GM12878 (cell line): Measurements from ENCODE around the gene ANTKMT. TPM values are rescaled to one million over a fixed set of nuclear protein-coding genes. Genes with fewer than 3 reads are reported as not detected.

ENCODE experiments used
- ATAC-seq: fragments of 200-7000 bp; cut with Tn5 transposase; 3 replicates; pipeline ENCODE4 v1.9.1; 2020; ENCODE audit warnings: mild to moderate bottlenecking, moderate library complexity
- BruUV-seq: library from RNA; stranded (reverse); fragments of 400-500 nt; replicated peaks from 2 replicates; lab custom pipeline; 2021; lab: Mats Ljungman, UMichigan
- CTCF ChIA-PET: fragments of 300-600 bp; sonication (Branson Sonifier 250); formaldehyde crosslinking; extraction: SDS; loops from one replicate; lab custom pipeline; 2021; ENCODE audit warnings: inconsistent platforms; lab: Yijun Ruan, JAX
- POLR2A ChIA-PET: fragments of 350-600 bp; formaldehyde crosslinking; extraction: SDS; loops from one replicate; lab custom pipeline; 2021; ENCODE audit warnings: inconsistent platforms; lab: Charles Lee
- RAD21 ChIA-PET: fragments of 300-600 bp; sonication (Branson Sonifier 250); formaldehyde crosslinking; loops from one replicate; lab custom pipeline; 2023; ENCODE audit warnings: antibody characterized with exemption; ENCODE audit not compliant: unreplicated experiment; lab: Charles Lee
- SMC1A ChIA-PET: fragments of 300-600 bp; sonication (Branson Sonifier 250); formaldehyde crosslinking; loops from one replicate; lab custom pipeline; 2023; ENCODE audit not compliant: unreplicated experiment, uncharacterized antibody; lab: Charles Lee
- DNase-seq: peaks from one replicate; pipeline ENCODE4 v3.0.0-alpha.2; 2011; ENCODE audit warnings: low read depth, low spot score
- FAIRE-seq: peaks from 3 replicates; lab custom pipeline; 2011; peaks lifted over from hg19 to GRCh38; lab: Jason Lieb, UNC
- H2AFZ ChIP-seq: 2 replicates; pipeline ENCODE4 v1.6.0; 2011; ENCODE audit warnings: low read depth, low read length, control low read depth; ENCODE audit not compliant: control insufficient read depth
- H3K27ac ChIP-seq: 2 replicates; pipeline ENCODE4 v1.5.1; 2011; ENCODE audit warnings: control low read depth; ENCODE audit not compliant: control insufficient read depth, insufficient read depth
- H3K27me3 ChIP-seq, 2 experiments: replicated peaks in 1 of 2; 2 replicates each; pipeline versions ENCODE4 v1.6.0 to v1.6.1; 2011; ENCODE audit warnings: low read length in 1 of 2; ENCODE audit not compliant: control insufficient read depth in 2 of 2, insufficient read depth in 2 of 2
- H3K36me3 ChIP-seq, 2 experiments: 2 replicates each; pipeline ENCODE4 v1.5.1; 2011; ENCODE audit warnings: low read length in 1 of 2; ENCODE audit not compliant: control insufficient read depth in 2 of 2, insufficient read depth in 2 of 2
- H3K4me1 ChIP-seq: 2 replicates; pipeline ENCODE4 v1.6.1; 2011; ENCODE audit warnings: mild to moderate bottlenecking, low read length, moderate library complexity, mixed read lengths; ENCODE audit not compliant: control insufficient read depth, insufficient read depth
- H3K4me2 ChIP-seq: 2 replicates; pipeline ENCODE4 v1.6.0; 2011; ENCODE audit warnings: control low read depth; ENCODE audit not compliant: control insufficient read depth, insufficient read depth
- H3K4me3 ChIP-seq: fragments of 200-600 bp; sonication (generic); 2 replicates; pipeline ENCODE4 v1.5.1; 2016
- H3K79me2 ChIP-seq: 2 replicates; pipeline ENCODE4 v1.6.0; 2011; ENCODE audit warnings: low read length; ENCODE audit not compliant: control insufficient read depth, insufficient read depth
- H3K9ac ChIP-seq: 2 replicates; pipeline ENCODE4 v1.8.0; 2011; ENCODE audit warnings: low read length, control low read depth, mixed read lengths; ENCODE audit not compliant: control insufficient read depth, insufficient read depth
- H3K9me3 ChIP-seq: replicated peaks from 3 replicates; pipeline ENCODE4 v1.5.1; 2011; ENCODE audit warnings: mild to moderate bottlenecking, low read length; ENCODE audit not compliant: control insufficient read depth, insufficient read depth
- H4K20me1 ChIP-seq: 2 replicates; pipeline ENCODE4 v1.6.0; 2011; ENCODE audit not compliant: control insufficient read depth, insufficient read depth
- BHLHE40 ChIP-seq, 2 experiments: fragments of 450-650 bp in 1 of 2; IDR thresholded peaks; 2 replicates each; pipeline ENCODE4 v1.6.1; 2011 to 2017; ENCODE audit warnings: low read depth in 2 of 2, borderline replicate concordance in 1 of 2, improper control_type of control experiment in 1 of 2, low read length in 1 of 2, mild to moderate bottlenecking in 1 of 2
- E4F1 ChIP-seq: fragments of 450-650 bp; IDR thresholded peaks from 2 replicates; pipeline ENCODE4 v1.6.1; 2018; ENCODE audit warnings: borderline replicate concordance, mild to moderate bottlenecking; ENCODE audit not compliant: partially characterized antibody
- ETV6 ChIP-seq, 2 experiments: fragments of 450-650 bp in 1 of 2; IDR thresholded peaks in 1 of 2; conservative IDR thresholded peaks in 1 of 2; 2 replicates each; pipeline ENCODE4 v1.6.1; 2014; ENCODE audit warnings: antibody characterized with exemption in 1 of 2, borderline replicate concordance in 1 of 2, low read depth in 1 of 2, mild to moderate bottlenecking in 1 of 2, moderate library complexity in 1 of 2
- HDAC2 ChIP-seq: fragments of 200-600 bp; sonication (generic); IDR thresholded peaks from 2 replicates; pipeline ENCODE4 v1.6.1; 2017
- IRF4 ChIP-seq: IDR thresholded peaks from 2 replicates; pipeline ENCODE4 v1.6.1; 2011; ENCODE audit warnings: low read depth, low read length
- KLF5 ChIP-seq: fragments of 450-650 bp; IDR thresholded peaks from 2 replicates; pipeline ENCODE4 v1.6.1; 2014; ENCODE audit warnings: mild to moderate bottlenecking; ENCODE audit not compliant: partially characterized antibody
- NFYB ChIP-seq: IDR thresholded peaks from 2 replicates; pipeline ENCODE4 v1.6.1; 2011; ENCODE audit warnings: low read depth, mild to moderate bottlenecking, low read length, improper control_type of control experiment, moderate library complexity; ENCODE audit not compliant: insufficient read depth
- NR2F1 ChIP-seq: fragments of 450-650 bp; conservative IDR thresholded peaks from 2 replicates; pipeline ENCODE4 v1.6.1; 2017; ENCODE audit warnings: mild to moderate bottlenecking
- RELB ChIP-seq: fragments of 450-650 bp; IDR thresholded peaks from 2 replicates; pipeline ENCODE4 v1.6.1; 2017; ENCODE audit warnings: low read depth, mild to moderate bottlenecking, moderate library complexity
- SMAD5 ChIP-seq: IDR thresholded peaks from 2 replicates; pipeline ENCODE4 v1.6.1; 2016; ENCODE audit warnings: antibody characterized with exemption, low read depth
- SMARCA5 ChIP-seq: fragments of 450-650 bp; IDR thresholded peaks from 2 replicates; pipeline ENCODE4 v1.6.1; 2017; ENCODE audit warnings: mild to moderate bottlenecking
- SREBF2 ChIP-seq: IDR thresholded peaks from 2 replicates; pipeline ENCODE4 v1.6.1; 2012; ENCODE audit warnings: mild to moderate bottlenecking, low read length
- STAT1 ChIP-seq: fragments of 450-650 bp; conservative IDR thresholded peaks from 2 replicates; pipeline ENCODE4 v1.6.1; 2014; ENCODE audit warnings: antibody characterized with exemption, mild to moderate bottlenecking
- ZBTB40 ChIP-seq: fragments of 450-650 bp; IDR thresholded peaks from 2 replicates; pipeline ENCODE4 v1.6.1; 2016; ENCODE audit warnings: mild to moderate bottlenecking, moderate library complexity, borderline replicate concordance
- ZNF384 ChIP-seq: IDR thresholded peaks from 2 replicates; pipeline ENCODE4 v1.6.1; 2012; ENCODE audit warnings: low read depth, mild to moderate bottlenecking, low read length, improper control_type of control experiment, borderline replicate concordance
- WGBS: methylation state at CpG from one replicate; pipeline ENCODE4 v1.1.6; 2016; ENCODE audit warnings: low lambda C conversion rate; ENCODE audit not compliant: insufficient replicate concordance, insufficient coverage; ENCODE audit errors: missing lambda C conversion rate; 5-methylcytosine and 5-hydroxymethylcytosine counted together
- in situ Hi-C: fragments of 300-500 bp; cut with MboI; formaldehyde crosslinking; loops from 9 replicates; pipeline ENCODE4 v1.14.3; 2018; ENCODE audit warnings: mixed read lengths
- intact Hi-C: fragments of 100-400 bp; cut with micrococcal nuclease; formaldehyde crosslinking; loops from one replicate; pipeline ENCODE4 v1.14.2; 2022; ENCODE audit not compliant: unreplicated experiment
- polyA plus RNA-seq, 11 experiments: library from polyadenylated mRNA; depleted of rRNA in 4 of 11; unstranded in 6 of 11; stranded (reverse) in 5 of 11; fragments of >200 nt; fragmentation: Nextera tagmentation in 4 of 11; fragmentation: Illumina TruSeq in 1 of 11; extraction: Ambion mirVana in 4 of 11; extraction: Trizol in 1 of 11; gene quantifications; 1 replicate in 1 of 11; 2 replicates in 10 of 11; pipeline versions ENCODE4 v1.2.1 to v1.2.3, GENCODE V29; 2011 to 2016; ENCODE audit warnings: inconsistent platforms in 2 of 11, missing spikeins in 2 of 11, low read depth in 1 of 11
- total RNA-seq, 4 experiments: library from RNA; depleted of rRNA in 3 of 4; stranded (reverse); fragments of >200 nt in 3 of 4; fragmentation: Illumina TruSeq in 1 of 4; extraction: Trizol in 1 of 4; gene quantifications; 2 replicates each; pipeline versions ENCODE4 v1.2.1 to v1.2.3, GENCODE V29; 2013 to 2021

Gene ANTKMT
- total and polyA plus RNA-seq, 10 of the 15 experiments (the other 5 are each of a cell fraction or from before 2014, with no cell fraction given) = 0.58 to 60.5 (median 25.8) TPM

GRCh38 chr16:703406-703805, 17.5 kb upstream of the ANTKMT start (continued):
- TF ChIP-seq E4F1 = no peak
- no peak for TF ChIP-seq NR2F1

GRCh38 chr16:704047-704446, 16.9 kb upstream of the ANTKMT start:
- Histone ChIP-seq H3K27ac (no peak overlapping the region), H3K9me3 (no peaks in the 10 kb centered on the region), H3K79me2 (no peaks in the 10 kb centered on the region), H3K27me3 (peaks cover 0 to 11% of the 10 kb centered on the region in 2 experiments; a peak in 2 of 4 replicates), H3K4me1 (no peaks in the 10 kb centered on the region), H3K4me2 (no peak overlapping the region), H3K4me3 (no peak overlapping the region), H3K36me3 (no peaks in the 10 kb centered on the region), H2AFZ (no peak overlapping the region), H3K9ac (no peak overlapping the region), H4K20me1 (no peaks in the 10 kb centered on the region)
- in situ Hi-C loops = no loop called here
- ATAC-seq = no peak
- ChIA-PET POLR2A (no interaction called here), SMC1A (interaction anchor here (0.6 kb wide), 1 partner anchor 81 kb away, joined by 3 read pairs; no protein-coding TSS in a partner anchor), RAD21 (no interaction called here), CTCF (no interaction called here)
- BruUV-seq = no TSS peak
- FAIRE-seq = no peak
- intact Hi-C loops = no loop called here
- DNase-seq = no peak
- 17% methylated on average over 7 of the region's 7 CpGs for WGBS
- no peak for TF ChIP-seq SMAD5
- no peak for TF ChIP-seq SREBF2
- no peak for TF ChIP-seq BHLHE40 (IDR thresholded peaks at IDR 0.05; ENCODE audit: borderline replicate concordance in 1 of 2, low read depth in 2 of 2, low read length in 1 of 2)
- TF ChIP-seq KLF5 = no peak
- no peak for TF ChIP-seq RELB
- TF ChIP-seq HDAC2 = no peak
- TF ChIP-seq ETV6 (conservative IDR thresholded peaks at IDR 0.05 in 1 of 2, IDR thresholded peaks at IDR 0.05 in 1 of 2; ENCODE audit: borderline replicate concordance in 1 of 2, low read depth in 1 of 2) = no peak
- no peak for TF ChIP-seq ZBTB40
- TF ChIP-seq NFYB = no peak
- TF ChIP-seq ZNF384 = no peak
- TF ChIP-seq STAT1 = no peak
- TF ChIP-seq SMARCA5 = no peak
- no peak for TF ChIP-seq IRF4
